ENCODE results near the gene DCAF11.

Gene DCAF11

DNA sequence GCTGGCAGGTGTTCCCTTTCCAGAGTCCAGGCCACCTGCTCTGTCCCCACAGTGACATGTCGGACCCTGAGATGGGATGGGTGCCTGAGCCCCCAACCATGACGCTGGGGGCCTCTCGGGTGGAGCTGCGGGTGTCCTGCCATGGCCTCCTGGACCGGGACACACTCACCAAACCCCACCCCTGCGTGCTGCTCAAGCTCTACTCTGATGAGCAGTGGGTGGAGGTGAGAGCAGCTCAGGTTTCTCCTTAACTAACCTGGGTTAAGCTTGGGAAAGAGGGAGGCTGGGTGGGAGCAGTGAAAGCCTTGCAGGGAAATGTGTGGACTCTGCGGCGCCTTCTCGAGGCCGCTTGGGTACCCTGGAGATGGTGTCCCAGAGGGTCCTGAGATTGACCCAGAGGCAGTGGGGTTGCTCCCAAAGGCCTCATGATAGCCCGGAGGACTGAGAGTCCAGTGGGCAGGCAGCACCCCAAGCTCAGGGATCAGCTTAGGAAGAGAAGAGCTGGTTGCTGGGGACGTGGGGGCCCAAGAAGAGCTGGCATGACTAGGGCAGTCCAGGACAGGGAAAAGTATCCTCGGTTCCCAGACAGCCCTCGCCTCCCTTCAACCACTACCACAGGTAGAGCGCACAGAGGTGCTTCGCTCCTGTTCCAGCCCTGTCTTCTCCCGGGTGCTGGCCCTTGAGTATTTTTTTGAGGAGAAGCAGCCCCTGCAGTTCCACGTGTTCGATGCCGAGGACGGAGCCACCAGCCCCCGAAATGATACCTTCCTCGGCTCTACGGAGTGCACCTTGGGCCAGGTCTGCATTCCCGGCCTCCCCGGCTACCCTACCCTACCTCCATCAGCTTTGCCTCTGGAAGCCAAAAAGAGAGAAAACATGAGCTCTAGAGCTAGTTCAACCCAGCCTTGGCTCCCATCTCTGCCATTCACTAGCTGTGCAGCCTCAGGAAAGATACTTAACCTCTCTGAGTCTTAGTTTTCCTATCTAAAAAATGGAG is 41.4 kb upstream of the DCAF11 start:
- DNase-seq (ENCODE audit: low read depth), result no peak
- H3K4me3 ChIP-seq (ENCODE audit: control insufficient read depth, low read depth, low read length), result no peak overlapping the region
- TF ChIP-seq, protein P1, sequence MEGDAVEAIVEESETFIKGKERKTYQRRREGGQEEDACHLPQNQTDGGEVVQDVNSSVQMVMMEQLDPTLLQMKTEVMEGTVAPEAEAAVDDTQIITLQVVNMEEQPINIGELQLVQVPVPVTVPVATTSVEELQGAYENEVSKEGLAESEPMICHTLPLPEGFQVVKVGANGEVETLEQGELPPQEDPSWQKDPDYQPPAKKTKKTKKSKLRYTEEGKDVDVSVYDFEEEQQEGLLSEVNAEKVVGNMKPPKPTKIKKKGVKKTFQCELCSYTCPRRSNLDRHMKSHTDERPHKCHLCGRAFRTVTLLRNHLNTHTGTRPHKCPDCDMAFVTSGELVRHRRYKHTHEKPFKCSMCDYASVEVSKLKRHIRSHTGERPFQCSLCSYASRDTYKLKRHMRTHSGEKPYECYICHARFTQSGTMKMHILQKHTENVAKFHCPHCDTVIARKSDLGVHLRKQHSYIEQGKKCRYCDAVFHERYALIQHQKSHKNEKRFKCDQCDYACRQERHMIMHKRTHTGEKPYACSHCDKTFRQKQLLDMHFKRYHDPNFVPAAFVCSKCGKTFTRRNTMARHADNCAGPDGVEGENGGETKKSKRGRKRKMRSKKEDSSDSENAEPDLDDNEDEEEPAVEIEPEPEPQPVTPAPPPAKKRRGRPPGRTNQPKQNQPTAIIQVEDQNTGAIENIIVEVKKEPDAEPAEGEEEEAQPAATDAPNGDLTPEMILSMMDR (conservative IDR thresholded peaks at IDR 0.05; ENCODE audit: control insufficient read depth, insufficient read depth, low read depth, low read length), result no peak

DNA sequence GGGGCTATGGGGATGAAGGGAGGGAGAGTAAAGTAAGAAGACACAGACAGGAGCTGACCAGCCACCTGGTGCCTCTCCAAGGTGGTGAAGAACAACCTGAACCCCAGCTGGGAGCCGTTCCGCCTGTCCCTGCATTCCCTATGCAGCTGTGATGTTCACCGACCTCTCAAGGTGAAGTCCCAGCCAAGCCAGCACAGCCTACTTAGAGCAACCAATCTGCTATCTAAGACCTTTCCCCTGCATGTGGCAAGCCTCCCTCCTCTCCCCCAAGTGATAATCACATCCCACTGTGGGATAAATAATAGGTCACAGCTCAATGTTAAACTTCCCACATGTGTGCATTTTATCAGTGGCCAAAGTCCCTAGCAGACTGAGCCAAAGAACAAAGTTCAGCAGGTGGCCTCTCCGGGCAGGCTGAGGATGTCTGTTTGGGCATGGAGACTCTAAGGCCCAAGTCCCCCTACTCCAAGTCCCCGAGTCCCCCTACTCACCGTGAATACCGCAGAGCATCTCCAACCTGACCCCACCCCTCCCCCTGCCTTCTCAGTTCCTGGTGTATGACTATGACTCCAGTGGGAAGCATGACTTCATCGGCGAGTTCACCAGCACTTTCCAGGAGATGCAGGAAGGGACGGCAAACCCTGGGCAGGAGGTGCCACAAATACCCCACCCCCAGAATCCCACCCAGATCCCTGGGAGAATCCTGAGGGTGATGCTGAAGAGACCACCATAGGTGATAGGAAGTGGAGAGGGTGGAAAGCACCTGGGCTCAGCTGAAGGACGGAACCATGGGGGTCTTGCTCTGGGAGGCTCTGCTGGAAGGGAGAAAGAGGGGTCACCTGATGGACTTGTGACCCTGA is 39.7 kb upstream of the DCAF11 start:
- no peak for DNase-seq (ENCODE audit: low read depth)
- TF ChIP-seq, protein P1 (conservative IDR thresholded peaks at IDR 0.05; ENCODE audit: control insufficient read depth, insufficient read depth, low read depth, low read length), result no peak
- H3K4me3 ChIP-seq (ENCODE audit: control insufficient read depth, low read depth, low read length), result no peak overlapping the region

DNA sequence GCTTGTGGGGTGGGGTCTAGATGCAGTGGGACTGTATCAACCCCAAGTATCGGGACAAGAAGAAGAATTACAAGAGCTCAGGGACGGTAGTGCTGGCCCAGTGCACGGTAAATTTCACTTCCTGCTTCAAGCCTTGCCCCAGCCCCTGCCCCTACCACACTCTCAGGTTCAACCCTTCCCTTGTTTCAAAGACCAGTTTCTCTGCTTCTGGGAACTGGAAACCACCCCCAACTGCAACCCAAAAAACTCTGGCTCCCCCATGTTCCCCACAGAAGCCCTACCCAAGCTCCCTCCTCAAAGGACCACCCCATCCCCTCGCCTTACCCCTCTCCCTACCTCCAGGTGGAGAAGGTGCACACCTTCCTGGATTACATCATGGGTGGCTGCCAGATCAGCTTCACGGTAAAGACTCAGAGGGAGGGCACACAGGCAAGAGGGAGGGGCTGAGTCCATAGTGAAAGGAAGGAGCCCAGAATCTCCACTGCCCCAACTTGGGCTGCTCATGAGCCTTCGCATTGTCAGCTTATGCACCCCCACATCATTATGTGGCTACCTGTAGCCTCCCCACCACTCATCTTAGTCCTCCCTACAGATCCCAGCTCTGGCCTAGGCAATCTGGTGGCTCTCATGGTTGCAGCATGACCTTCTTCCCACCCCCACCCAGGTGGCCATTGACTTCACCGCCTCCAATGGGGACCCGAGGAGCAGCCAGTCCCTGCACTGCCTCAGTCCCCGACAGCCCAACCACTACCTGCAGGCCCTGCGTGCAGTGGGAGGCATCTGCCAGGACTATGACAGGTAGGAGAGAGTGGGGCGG is 38.9 kb upstream of the DCAF11 start:
- TF ChIP-seq, protein P1 (conservative IDR thresholded peaks at IDR 0.05; ENCODE audit: control insufficient read depth, insufficient read depth, low read depth, low read length), result no peak
- DNase-seq (ENCODE audit: low read depth), result no peak
- H3K4me3 ChIP-seq (ENCODE audit: control insufficient read depth, low read depth, low read length), result no peak overlapping the region

DNA sequence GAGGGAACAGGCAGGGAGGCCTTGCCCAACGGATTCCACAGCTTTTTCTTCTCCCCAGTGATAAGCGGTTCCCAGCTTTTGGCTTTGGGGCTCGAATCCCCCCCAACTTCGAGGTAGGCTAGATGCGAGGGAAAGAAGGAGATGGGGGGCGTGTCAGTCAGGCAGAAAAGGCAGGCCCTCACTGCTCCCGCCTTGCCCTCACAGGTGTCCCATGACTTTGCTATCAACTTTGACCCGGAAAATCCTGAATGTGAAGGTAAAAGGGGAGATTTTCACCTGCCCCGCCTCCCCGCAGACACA is 38.3 kb upstream of the DCAF11 start:
- H3K4me3 ChIP-seq (ENCODE audit: control insufficient read depth, low read depth, low read length), result no peak overlapping the region
- TF ChIP-seq, protein P1 (conservative IDR thresholded peaks at IDR 0.05; ENCODE audit: control insufficient read depth, insufficient read depth, low read depth, low read length), result no peak
- no peak for DNase-seq (ENCODE audit: low read depth)

DNA sequence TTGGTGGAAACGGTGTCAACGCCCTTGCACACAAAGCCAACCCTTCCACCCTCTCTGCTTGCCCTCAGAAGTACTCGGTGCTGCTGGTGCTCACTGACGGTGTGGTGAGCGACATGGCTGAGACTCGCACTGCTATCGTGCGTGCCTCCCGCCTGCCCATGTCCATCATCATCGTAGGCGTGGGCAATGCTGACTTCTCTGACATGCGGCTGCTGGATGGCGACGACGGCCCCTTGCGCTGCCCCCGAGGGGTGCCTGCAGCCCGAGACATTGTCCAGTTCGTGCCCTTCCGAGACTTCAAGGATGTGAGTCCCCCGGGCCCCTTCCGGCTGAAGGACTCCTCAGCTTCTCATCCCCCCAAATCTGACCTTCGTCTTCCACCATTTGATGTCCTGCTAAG is 37.5 kb upstream of the DCAF11 start:
- DNase-seq (ENCODE audit: low read depth), result no peak
- no peak overlapping the region for H3K4me3 ChIP-seq (ENCODE audit: control insufficient read depth, low read depth, low read length)
- TF ChIP-seq, protein P1 (conservative IDR thresholded peaks at IDR 0.05; ENCODE audit: control insufficient read depth, insufficient read depth, low read depth, low read length), result no peak

DNA sequence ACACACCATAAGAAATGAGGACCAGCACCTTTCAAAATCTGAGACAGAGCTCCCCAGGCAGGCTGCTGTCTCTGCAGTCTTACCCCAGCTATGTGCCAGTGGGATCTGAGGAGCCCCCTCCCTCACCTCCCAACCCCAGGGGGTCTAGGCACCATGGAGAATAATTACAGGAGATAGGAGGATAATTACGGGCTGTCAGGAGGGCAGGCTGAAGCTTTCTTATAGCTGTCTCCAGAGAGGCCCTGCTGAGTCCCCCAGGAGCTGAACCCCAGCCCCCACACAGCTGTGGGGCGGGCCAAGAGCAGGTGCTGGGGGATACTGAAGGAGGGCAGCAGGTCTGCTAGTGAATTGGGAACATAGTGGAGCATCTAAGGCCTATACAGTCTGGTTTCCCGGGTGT is 36.4 kb upstream of the DCAF11 start:
- H3K4me3 ChIP-seq (ENCODE audit: control insufficient read depth, low read depth, low read length), result no peak overlapping the region
- TF ChIP-seq, protein P1 (conservative IDR thresholded peaks at IDR 0.05; ENCODE audit: control insufficient read depth, insufficient read depth, low read depth, low read length), result no peak
- DNase-seq (ENCODE audit: low read depth), result no peak

All from fibroblast of mammary gland (primary cell).